ENCODE data around the gene RXFP3. TPM values are rescaled to one million over a fixed set of nuclear protein-coding genes. Genes with fewer than 3 reads are reported as not detected.

RXFP3 gene
- total RNA-seq, 1 donor from 2014 or later: not detected

DNA sequence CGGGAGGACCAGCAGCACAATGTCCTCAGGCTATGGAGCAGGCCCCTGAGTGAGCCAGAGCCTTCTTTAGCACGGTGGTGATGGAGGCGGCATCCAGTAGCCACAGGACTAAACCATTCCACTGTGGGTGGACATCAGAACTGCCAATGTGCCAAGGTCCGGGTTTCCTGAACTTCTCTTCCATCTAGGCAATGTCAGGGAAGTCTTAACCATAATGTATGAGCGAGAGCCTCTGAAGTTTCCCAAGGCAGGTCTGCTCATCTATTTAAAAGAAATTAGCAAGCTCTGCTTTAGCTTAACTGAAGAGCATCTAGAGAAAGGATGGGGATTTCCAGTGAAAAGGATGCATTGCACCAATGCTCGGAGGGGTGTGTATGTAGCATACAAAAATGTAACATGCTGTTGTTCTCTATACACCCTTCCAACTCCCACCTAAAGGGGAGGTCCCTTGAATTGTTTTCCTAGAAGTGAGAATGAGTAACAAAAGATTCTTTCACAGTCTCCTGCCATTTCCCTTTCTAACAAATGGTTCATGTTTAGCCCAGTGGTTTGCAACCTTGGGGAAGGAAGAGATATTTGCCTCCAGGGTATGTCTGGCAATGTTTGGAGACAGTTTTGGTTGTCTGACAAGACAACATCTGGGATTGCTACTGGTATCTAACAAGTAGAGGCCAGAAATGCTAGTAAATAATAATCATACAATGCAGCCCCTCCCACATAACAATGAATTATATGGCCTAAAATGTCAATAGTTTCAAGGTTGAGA is 6.1 kb upstream of the RXFP3 start:
- TF ChIP-seq, protein P1, sequence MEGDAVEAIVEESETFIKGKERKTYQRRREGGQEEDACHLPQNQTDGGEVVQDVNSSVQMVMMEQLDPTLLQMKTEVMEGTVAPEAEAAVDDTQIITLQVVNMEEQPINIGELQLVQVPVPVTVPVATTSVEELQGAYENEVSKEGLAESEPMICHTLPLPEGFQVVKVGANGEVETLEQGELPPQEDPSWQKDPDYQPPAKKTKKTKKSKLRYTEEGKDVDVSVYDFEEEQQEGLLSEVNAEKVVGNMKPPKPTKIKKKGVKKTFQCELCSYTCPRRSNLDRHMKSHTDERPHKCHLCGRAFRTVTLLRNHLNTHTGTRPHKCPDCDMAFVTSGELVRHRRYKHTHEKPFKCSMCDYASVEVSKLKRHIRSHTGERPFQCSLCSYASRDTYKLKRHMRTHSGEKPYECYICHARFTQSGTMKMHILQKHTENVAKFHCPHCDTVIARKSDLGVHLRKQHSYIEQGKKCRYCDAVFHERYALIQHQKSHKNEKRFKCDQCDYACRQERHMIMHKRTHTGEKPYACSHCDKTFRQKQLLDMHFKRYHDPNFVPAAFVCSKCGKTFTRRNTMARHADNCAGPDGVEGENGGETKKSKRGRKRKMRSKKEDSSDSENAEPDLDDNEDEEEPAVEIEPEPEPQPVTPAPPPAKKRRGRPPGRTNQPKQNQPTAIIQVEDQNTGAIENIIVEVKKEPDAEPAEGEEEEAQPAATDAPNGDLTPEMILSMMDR (IDR thresholded peaks at IDR 0.05; ENCODE audit: insufficient read depth, low read length, severe bottlenecking): no peak
- Histone ChIP-seq H3K27me3 (ENCODE audit: control insufficient read depth, insufficient read depth, low read length) (no peaks in the 10 kb centered on the region), H3K4me3 (ENCODE audit: low read depth, low read length) (no peak overlapping the region), H3K36me3 (ENCODE audit: control insufficient read depth, insufficient read depth, low read length) (no peaks in the 10 kb centered on the region)
- DNase-seq (ENCODE audit: low read depth) (no peak), FAIRE-seq (no peak)

DNA sequence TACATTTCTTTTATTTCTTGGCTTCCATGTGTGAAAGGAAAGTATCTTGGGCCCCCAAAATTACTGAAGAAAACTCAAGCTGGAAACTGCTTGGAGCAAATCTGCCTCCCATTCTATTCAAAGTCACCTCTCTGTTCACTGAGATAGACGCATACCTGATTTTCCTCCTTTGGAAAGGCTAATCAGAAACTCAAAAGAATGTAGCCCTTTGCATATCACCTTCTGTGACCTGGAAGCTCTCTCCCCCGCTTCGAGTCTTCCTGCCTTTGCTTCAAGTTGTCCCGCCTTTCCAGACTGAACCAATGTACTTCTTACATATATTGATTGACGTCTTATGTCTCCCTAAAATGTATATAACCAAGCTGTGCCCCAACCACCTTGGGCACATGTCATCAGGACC is 5.0 kb upstream of the RXFP3 start:
- no peak overlapping the region for H3K4me3 ChIP-seq (ENCODE audit: low read depth, low read length)
- FAIRE-seq (no peak), DNase-seq (ENCODE audit: low read depth) (no peak)
- H3K27me3 ChIP-seq (ENCODE audit: control insufficient read depth, insufficient read depth, low read length): peaks cover 1% of the 10 kb centered on the region
- TF ChIP-seq, protein P1 (IDR thresholded peaks at IDR 0.05; ENCODE audit: insufficient read depth, low read length, severe bottlenecking): no peak
- no peaks in the 10 kb centered on the region for H3K36me3 ChIP-seq (ENCODE audit: control insufficient read depth, insufficient read depth, low read length)

DNA sequence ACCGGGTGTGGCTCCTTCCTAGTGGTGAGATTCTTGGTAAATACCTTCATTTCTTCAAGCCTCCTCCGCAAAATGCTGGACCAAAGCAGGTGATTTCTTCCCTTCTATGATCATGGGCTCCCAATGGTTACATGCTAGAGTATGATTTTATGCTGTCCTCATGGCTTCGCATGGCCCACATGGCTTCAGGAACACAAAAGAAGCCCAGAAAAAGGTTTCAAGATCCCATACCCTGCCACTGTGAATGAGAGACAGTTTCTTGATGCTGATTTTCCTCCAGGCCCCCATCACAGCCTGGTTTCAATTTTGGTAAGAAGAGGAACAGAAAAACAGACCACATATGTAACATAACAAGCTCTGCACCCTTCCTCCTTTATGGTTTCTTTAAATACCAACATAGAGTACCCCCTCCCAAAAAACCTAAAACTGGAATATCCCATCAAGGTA is 2.4 kb upstream of the RXFP3 start:
- DNase-seq (ENCODE audit: low read depth) (no peak), FAIRE-seq (no peak)
- Histone ChIP-seq H3K27me3 (ENCODE audit: control insufficient read depth, insufficient read depth, low read length) (peaks cover 23% of the 10 kb centered on the region), H3K36me3 (ENCODE audit: control insufficient read depth, insufficient read depth, low read length) (no peaks in the 10 kb centered on the region), H3K4me3 (ENCODE audit: low read depth, low read length) (no peak overlapping the region)
- TF ChIP-seq, protein P1 (IDR thresholded peaks at IDR 0.05; ENCODE audit: insufficient read depth, low read length, severe bottlenecking): no peak

DNA sequence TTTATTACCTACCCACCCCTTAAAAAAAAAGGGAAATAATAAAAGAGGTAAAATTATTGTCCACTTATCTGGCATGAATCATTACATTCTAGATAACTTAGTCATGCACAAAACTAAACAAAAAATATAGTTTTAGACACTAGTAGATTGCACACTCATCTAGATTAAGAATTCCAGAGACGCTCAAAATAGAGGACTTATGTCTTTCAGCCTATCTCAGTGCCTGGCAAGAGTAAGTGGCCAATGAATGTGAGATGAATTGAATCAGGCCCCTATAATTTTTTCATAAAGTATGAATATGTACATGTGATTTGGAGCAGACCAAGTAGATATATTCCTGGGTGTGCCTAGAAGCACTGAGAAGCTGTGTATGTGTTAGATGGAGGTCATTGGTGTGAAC is 2.0 kb upstream of the RXFP3 start:
- DNase-seq (ENCODE audit: low read depth) (no peak), FAIRE-seq (no peak)
- H3K36me3 ChIP-seq (ENCODE audit: control insufficient read depth, insufficient read depth, low read length): no peaks in the 10 kb centered on the region
- no peak overlapping the region for H3K4me3 ChIP-seq (ENCODE audit: low read depth, low read length)
- TF ChIP-seq, protein P1 (IDR thresholded peaks at IDR 0.05; ENCODE audit: insufficient read depth, low read length, severe bottlenecking): no peak
- H3K27me3 ChIP-seq (ENCODE audit: control insufficient read depth, insufficient read depth, low read length): peaks cover 25% of the 10 kb centered on the region

DNA sequence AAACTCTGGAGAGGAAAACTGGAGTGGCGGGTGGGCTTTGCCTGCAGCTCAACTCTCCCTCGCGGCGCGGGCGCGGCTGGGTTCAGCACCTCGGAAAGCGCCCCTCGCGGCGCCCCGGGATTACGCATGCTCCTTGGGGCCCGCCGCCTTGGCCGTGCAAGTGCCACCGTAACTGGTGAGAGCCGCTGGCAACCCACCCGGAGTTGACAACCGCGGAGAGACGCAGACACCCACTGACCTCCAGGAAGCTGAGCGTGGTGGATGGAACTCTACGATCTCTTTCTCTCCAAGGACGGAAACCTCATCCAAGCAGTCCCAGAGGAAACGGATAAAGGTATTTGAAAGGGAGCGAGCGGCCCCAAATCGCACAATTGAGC is 194 bp upstream of the RXFP3 start:
- TF ChIP-seq, protein P1 (IDR thresholded peaks at IDR 0.05; ENCODE audit: insufficient read depth, low read length, severe bottlenecking): peak; percentile 13
- no peak for FAIRE-seq
- peak; percentile 4 for DNase-seq (ENCODE audit: low read depth)
- Histone ChIP-seq H3K36me3 (ENCODE audit: control insufficient read depth, insufficient read depth, low read length) (no peaks in the 10 kb centered on the region), H3K4me3 (ENCODE audit: low read depth, low read length) (peak overlapping the region; percentile 15), H3K27me3 (ENCODE audit: control insufficient read depth, insufficient read depth, low read length) (peaks cover 27% of the 10 kb centered on the region)

All from bronchial epithelial cell (primary cell).